ENCODE results near the gene TVP23B. TPM values are rescaled to one million over a fixed set of nuclear protein-coding genes. Genes with fewer than 3 reads are reported as not detected.

Gene TVP23B
- 70.8 to 79.6 TPM (median 76.6 TPM) in 5 replicates for total RNA-seq (2022; extraction: Qiagen RNA extraction; ENCODE audit: low read depth)

GRCh38 chr17:18780991-18781718, at the start of gene TVP23B:
Gene TVP23B (plus strand): TSS chr17:18781183. CDS start chr17:18781294, 111 bp downstream.

DNA sequence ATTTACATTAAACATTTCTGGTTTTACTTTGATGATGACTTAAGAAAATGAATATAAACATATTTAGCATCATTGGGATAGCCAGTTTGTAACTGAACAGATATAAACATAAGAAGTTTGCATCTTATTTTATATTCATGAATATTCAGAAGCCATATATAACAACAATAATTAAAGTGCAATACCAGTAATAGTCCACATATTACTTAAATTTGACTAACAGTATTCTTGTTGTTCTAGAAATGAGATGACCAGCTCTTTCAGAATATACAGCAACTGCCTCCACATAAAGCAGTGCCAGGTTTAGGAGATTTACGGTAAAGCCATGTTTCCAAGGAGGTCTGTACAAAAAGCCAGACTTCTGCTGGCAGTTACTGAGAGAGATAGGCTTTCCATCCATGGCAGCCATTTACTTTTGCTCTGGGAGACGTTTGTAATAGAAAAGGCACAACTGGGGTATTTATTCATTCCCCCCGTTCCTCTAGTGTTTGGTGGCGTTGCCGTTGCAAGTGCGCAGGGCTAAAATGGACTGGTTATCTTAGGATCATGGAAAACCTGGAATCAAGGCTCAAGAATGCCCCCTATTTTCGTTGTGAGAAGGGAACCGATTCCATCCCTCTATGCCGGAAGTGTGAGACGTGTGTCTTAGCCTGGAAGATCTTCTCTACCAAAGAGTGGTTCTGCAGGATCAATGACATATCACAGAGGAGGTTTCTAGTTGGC, 37.1 kb upstream of the TVP23B start, which contains the start of gene FBXW10:
Gene FBXW10, plus strand, starts transcription at position 356 of the 723 bp plus-strand sequence. Its CDS starts 191 bp downstream, at position 547.

Other genes with a start within 250 kb of the TVP23B start
- gene TBC1D28, start 136.8 kb upstream of the TVP23B start, total RNA-seq (2022; extraction: Qiagen RNA extraction; ENCODE audit: low read depth), result not detected in 5 replicates
- gene FOXO3B, start 98.9 kb upstream of the TVP23B start, total RNA-seq (2022; extraction: Qiagen RNA extraction; ENCODE audit: low read depth), result 3.4 to 5.3 TPM (median 4.9 TPM) in 5 replicates
- gene FBXW10, start 37.1 kb upstream of the TVP23B start, total RNA-seq (2022; extraction: Qiagen RNA extraction; ENCODE audit: low read depth), result 0.96 to 1.9 TPM (median 1.2 TPM) in 5 replicates
- gene PRPSAP2, start 76.9 kb downstream of the TVP23B start, total RNA-seq (2022; extraction: Qiagen RNA extraction; ENCODE audit: low read depth), result 45.2 to 47.9 TPM (median 46.2 TPM) in 5 replicates
- gene SLC5A10, start 171.0 kb downstream of the TVP23B start, total RNA-seq (2022; extraction: Qiagen RNA extraction; ENCODE audit: low read depth), result 0.09 to 0.22 TPM (median 0.17 TPM) in 5 replicates
- gene FAM83G, start 223.6 kb downstream of the TVP23B start, total RNA-seq (2022; extraction: Qiagen RNA extraction; ENCODE audit: low read depth), result 34.2 to 41.3 TPM (median 35.8 TPM) in 5 replicates